Gastroesophageal sphincter (tissue), 4 donors: ENCODE measurements around the gene ALG12. TPM values are rescaled to one million over a fixed set of nuclear protein-coding genes. Genes with fewer than 3 reads are reported as not detected.
"Not testable (repeated sequence)": the region's sequence is repeated elsewhere in the genome, so short reads cannot be mapped to it uniquely, and the experiment has no call there.

Source experiments
- ATAC-seq: fragments of 150-250 bp; one replicate; pipeline ENCODE4 v1.9.1; 2016; ENCODE audit warnings: mild to moderate bottlenecking, moderate library complexity
- H3K27ac ChIP-seq, 4 donors: fragments of 200-600 bp; sonication (generic) in 3 of 4; 1 replicate in 3 of 4; 2 replicates in 1 of 4; pipeline ENCODE4 v1.5.1; 2016 to 2019
- H3K27me3 ChIP-seq: fragments of 200-600 bp; sonication (generic); one replicate; pipeline ENCODE4 v1.5.1; 2019
- H3K36me3 ChIP-seq, 2 donors: fragments of 200-600 bp; sonication (generic); one replicate each; pipeline ENCODE4 v1.5.1; 2019; ENCODE audit warnings: control low read depth in 1 of 2
- H3K4me1 ChIP-seq, 3 donors: fragments of 200-600 bp; sonication (generic); 1 replicate in 2 of 3; 2 replicates in 1 of 3; pipeline ENCODE4 v1.5.1; 2016 to 2019; ENCODE audit warnings: control low read depth in 2 of 3
- H3K4me3 ChIP-seq, 2 donors: fragments of 200-600 bp; sonication (generic); one replicate each; pipeline ENCODE4 v1.5.1; 2019; ENCODE audit warnings: mild to moderate bottlenecking in 1 of 2, moderate library complexity in 1 of 2
- H3K9me3 ChIP-seq, 3 donors: fragments of 200-600 bp; sonication (generic); one replicate each; pipeline ENCODE4 v1.5.1; 2017 to 2019; ENCODE audit warnings: control low read depth in 2 of 3
- CTCF ChIP-seq, 4 experiments: fragments of 200-600 bp in 2 of 4; fragments of 450-650 bp in 2 of 4; sonication (generic) in 1 of 4; IDR thresholded peaks; one replicate each; pipeline ENCODE4 v1.5.1; 2017 to 2019; ENCODE audit warnings: antibody characterized with exemption in 4 of 4, mild to moderate bottlenecking in 2 of 4, moderate library complexity in 2 of 4
- EP300 ChIP-seq: sonication (generic); formaldehyde crosslinking; IDR thresholded peaks from one replicate; pipeline ENCODE4 v1.6.1; 2017; ENCODE audit warnings: antibody characterized with exemption, mild to moderate bottlenecking
- POLR2A ChIP-seq, 2 donors: fragments of 450-650 bp; IDR thresholded peaks; one replicate each; pipeline ENCODE4 v1.6.1; 2017; ENCODE audit warnings: antibody characterized with exemption in 2 of 2, mild to moderate bottlenecking in 2 of 2, moderate library complexity in 1 of 2
- POLR2AphosphoS5 ChIP-seq: sonication (generic); formaldehyde crosslinking; IDR thresholded peaks from one replicate; pipeline ENCODE4 v1.6.1; 2017; ENCODE audit warnings: antibody characterized with exemption
- WGBS, 2 donors: methylation state at CpG; one replicate each; pipeline ENCODE4 v1.1.5; 2018; ENCODE audit warnings: low coverage in 1 of 2; 5-methylcytosine and 5-hydroxymethylcytosine counted together
- small RNA-seq, 4 donors: library from RNA; depleted of rRNA; stranded (forward); fragments of <200 nt; gene quantifications; one replicate each; pipeline ENCODE3, GENCODE V24; 2016
- total RNA-seq, 4 donors: library from RNA; depleted of rRNA; stranded (reverse); fragments of >200 nt; gene quantifications; one replicate each; pipeline ENCODE4 v1.1.0, GENCODE V29; 2016

The ALG12 gene
- total RNA-seq, 4 donors from 2014 or later, result 18.8 to 30.0 (median 22.6) TPM

DNA sequence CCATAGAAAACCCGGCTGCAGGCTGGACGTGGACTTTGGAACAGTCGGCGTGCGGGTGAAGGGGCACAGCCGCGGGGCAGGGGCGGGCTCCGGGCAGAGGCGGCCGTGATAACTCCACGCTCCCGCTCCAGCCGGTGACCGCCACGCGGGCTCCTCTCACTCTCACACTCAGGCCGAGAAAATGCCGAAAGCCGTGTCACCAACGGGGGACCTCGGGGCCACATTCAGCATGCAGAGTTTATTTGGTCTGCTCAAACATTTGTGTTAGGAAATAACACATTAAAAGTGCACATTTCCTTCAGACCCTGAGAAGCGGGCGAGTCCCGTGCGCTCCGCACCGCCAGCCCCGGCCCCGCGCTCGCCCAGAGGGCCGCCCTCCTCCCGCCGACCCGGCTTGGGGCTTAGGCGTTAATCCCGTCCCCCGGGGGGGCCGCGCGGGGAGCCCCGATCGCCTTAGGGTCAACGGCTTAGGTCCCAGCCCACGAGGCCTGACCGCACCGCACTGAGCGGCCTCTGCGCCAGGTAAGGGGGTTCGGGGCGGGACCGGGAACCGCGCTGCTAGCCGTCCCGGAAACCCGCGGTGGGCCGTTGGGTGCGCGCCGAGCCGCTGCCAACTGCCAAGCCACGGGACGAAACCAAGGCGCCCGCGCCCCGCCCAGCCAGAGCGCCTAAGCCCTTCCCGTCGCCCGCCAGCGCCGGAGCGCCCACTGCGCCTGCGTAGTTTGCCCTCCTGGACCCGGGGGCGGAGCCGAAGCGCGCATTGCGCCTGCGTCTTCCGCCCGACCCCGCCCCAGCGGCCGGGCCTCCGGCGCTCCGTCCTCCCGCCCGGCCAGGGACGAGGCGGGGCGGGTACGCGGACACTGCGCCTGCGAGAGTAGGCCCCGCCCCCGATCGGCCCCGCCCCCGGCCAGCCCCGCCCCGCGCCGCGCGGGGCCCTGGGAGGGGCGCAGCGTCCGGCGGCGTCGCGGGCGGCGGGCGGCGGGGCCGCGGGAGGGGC, 65.0 kb downstream of the ALG12 start, which contains the start of gene ZBED4:
Gene ZBED4, plus strand, starts transcription at position 947 of the 997 bp plus-strand sequence. CDS start 29,819 bp downstream, outside the sequence.
- Histone ChIP-seq H3K9me3 (no peaks in the 10 kb centered on the region), H3K36me3 (no peaks in the 10 kb centered on the region), H3K27me3 (peaks cover 27% of the 10 kb centered on the region), H3K4me3 (peak within 1 kb of the TSS; percentile 82 to 86), H3K27ac (peak within 1 kb of the TSS; percentile 83 to 98 (median 92)), H3K4me1 (peaks cover 0 to 54% (median 37%) of the 10 kb centered on the region in 3 donors)
- no CpG with 5 or more reads among the region's 127 CpGs for WGBS, 2 donors
- TF ChIP-seq CTCF (IDR thresholded peaks at IDR 0.05) (no peak), POLR2AphosphoS5 (peak; percentile 78), EP300 (no peak), POLR2A (IDR thresholded peaks at IDR 0.05) (peak; percentile 53 to 65)
- peak; percentile 95 for ATAC-seq

- not testable (repeated sequence) for ATAC-seq
- 62 to 79% methylated on average over 5 to 8 of the region's 13 CpGs for WGBS, 2 donors
- H3K27ac ChIP-seq, result peak overlapping the region in 3 of 4 donors; percentile 90 to 98 (median 94)
Observed at GRCh38 chr22:49852568-49852897, 65.7 kb downstream of the ALG12 start.

GRCh38 chr22:49850959-49851802, 67.1 kb downstream of the ALG12 start:
- H3K9me3 ChIP-seq, result no peaks in the 10 kb centered on the region
- 75% methylated on average over 2 to 6 of the region's 10 CpGs for WGBS, 2 donors
- H3K27me3 ChIP-seq, result peaks cover 47% of the 10 kb centered on the region
- no peak overlapping the region for H3K27ac ChIP-seq
- TF ChIP-seq POLR2AphosphoS5 (no peak), POLR2A (IDR thresholded peaks at IDR 0.05) (no peak), CTCF (IDR thresholded peaks at IDR 0.05) (no peak)
- H3K4me1 ChIP-seq, result peaks cover 0 to 57% (median 39%) of the 10 kb centered on the region in 3 donors
- no peak for ATAC-seq
- H3K4me3 ChIP-seq, result no peak overlapping the region
- H3K36me3 ChIP-seq, result no peaks in the 10 kb centered on the region

More at GRCh38 chr22:49852568-49852897, 65.7 kb downstream of the ALG12 start:
- Histone ChIP-seq H3K4me1 (peaks cover 0 to 60% (median 39%) of the 10 kb centered on the region in 3 donors), H3K4me3 (peak overlapping the region in 1 of 2 donors; percentile 86), H3K27me3 (peaks cover 34% of the 10 kb centered on the region)
- not testable (repeated sequence) for H3K9me3 ChIP-seq, H3K36me3 ChIP-seq

Small RNA genes within 50 kb of the gene (small RNA-seq; reads per million reads assigned to genes)
- 0 to 0.49 (median 0.04) reads per million in 4 donors for gene MIR6821

Other genes with a start within 250 kb of the ALG12 start
- 10 to 100 TPM; 36.0 to 66.0 (median 45.5) TPM for gene BRD1, start 90.6 kb downstream of the ALG12 start, total RNA-seq
- 10 to 100 TPM in 1 of 4 donors, 1 to 10 TPM in 3; 6.9 to 12.3 (median 7.1) TPM for gene ZBED4, start 64.6 kb downstream of the ALG12 start, total RNA-seq
- 10 to 100 TPM; 21.9 to 36.2 (median 30.9) TPM for gene CRELD2, start 196 bp upstream of the ALG12 start, total RNA-seq
- gene PIM3, start 42.3 kb upstream of the ALG12 start, total RNA-seq, result 10 to 100 TPM; 30.0 to 58.3 (median 46.4) TPM
- not detected for gene IL17REL, start 94.3 kb upstream of the ALG12 start, total RNA-seq
- not detected for gene TTLL8, start 139.9 kb upstream of the ALG12 start, total RNA-seq
- under 1 TPM in 2 of 4 donors, not detected in 2; 0.07 to 0.13 TPM for gene MLC1, start 167.0 kb upstream of the ALG12 start, total RNA-seq
- under 1 TPM in 1 of 4 donors, not detected in 3; 0.78 TPM for gene MOV10L1, start 171.6 kb upstream of the ALG12 start, total RNA-seq